HG03354 (cell line): ENCODE results near the gene TMEM242.

Source experiments
- ATAC-seq: cut with Tn5 transposase; IDR thresholded peaks from one replicate; pipeline ENCODE4 v1.9.1; 2021; ENCODE audit warnings: mild to moderate bottlenecking; ENCODE audit not compliant: unreplicated experiment, poor library complexity, severe bottlenecking

The TMEM242 gene

DNA sequence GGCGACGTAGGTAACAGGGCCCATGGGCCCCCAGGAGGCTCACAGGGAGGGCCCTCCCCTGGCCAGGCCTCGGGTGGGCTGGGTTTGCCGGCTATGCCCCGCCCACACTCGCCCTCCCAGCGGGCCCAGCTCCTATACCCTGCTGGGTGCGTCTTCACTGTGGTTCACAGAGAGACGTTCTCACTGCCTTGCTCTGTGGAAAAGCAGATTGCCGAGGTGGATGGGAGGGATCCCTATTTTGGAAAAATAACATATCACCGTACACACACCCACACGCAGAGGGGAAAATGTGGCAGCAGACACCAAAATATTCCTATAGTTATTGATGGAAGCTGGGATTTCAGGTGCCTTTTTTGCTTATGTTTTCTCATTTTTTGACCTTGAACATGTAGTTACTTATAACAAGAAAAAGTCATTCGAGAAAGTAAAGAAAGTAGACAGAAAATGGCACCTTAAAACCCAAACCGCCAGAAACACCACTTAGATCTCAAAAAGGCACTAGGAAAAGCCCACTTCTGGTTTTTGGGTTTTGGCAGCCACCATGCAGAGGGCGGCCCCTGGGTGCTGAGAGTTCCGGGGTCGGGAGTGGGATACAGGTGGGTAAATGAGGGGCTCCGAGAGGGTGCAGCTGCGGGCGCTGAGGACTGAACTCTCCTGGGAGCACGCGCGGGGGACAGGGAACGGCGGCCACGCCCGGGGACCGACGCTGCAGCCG, 49.4 kb downstream of the TMEM242 start:
- ATAC-seq, result peak; percentile 43

DNA sequence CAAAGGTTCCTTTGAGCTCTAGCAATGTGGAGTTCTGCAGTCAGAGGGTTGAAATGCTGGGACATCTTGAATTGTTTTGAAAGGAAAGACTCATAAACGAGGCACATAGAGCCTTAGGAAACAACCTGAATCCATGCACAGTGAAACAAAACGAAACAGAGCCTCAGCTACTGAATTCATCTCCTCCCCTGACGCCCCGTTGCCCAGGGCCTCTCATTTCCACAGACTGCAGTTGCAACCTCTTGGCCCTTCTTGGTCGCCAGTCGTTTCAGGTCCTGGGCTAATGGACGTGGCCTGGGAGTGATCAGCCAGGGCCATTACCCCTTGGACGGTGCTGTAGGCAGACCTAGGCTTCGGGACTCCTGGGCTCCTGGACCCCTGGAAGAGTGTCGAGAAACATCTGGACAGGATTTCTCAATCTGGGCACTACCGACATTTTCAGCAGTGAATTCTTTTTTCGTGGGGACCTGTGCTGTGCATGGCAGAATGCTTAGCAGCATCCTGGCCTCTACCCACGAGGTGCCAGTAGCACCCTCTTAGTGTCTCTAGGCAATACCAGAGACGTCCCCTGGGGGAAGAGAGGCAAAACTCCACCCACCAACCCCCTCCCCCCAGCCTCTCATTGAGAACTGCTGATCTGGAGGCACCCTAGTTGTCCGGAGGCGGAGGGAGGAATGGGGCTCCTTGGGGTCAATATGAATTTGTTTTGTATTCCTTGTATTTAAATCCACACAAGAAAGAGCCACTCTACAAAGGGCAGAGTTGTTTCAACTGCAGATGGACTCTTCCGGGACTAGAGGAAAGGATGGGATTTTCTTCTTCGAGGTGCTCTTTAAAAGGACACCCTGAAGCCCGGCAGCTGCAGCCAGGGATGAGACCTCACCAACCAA, 50.2 kb downstream of the TMEM242 start:
- ATAC-seq, result no peak

DNA sequence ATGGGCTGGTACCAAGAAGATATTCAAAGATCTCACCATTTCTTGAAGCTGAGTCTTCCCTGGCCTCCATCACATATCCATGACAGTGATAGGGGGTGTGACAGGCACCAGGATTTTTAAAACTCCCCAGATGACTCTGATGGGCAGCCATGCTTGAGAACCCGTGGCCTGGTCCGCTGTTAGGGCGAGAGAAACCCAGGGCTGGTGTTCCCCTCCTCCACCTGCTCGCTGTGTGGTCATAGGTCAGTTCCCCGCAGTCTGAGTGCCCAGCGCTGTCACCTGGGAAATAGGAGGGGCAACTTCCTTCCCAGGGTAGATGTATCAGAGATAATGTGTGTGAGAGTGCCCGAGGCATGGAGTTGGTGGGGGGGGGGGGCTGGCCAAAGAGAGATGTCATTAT, 50.9 kb downstream of the TMEM242 start:
- no peak for ATAC-seq

DNA sequence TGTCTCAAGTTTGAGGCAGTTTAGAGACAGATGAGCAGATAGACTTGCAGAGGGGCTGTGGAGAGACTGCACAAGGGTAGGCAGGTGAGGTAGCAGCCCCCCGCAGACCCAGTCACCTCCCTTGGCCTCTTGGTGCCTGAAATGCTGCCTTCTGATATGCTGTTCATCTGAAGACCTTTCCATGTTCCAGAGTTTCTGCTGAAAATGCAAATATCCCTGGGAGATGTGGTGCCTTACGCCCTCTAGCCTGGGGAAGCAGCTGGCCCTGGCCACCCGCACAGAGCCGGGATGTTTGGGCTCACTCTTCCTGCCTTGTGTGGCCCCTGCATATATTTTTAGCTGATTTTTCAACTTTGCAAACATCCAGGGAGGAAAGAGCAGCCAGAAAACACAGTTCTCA, 51.4 kb downstream of the TMEM242 start:
- ATAC-seq, result no peak

DNA sequence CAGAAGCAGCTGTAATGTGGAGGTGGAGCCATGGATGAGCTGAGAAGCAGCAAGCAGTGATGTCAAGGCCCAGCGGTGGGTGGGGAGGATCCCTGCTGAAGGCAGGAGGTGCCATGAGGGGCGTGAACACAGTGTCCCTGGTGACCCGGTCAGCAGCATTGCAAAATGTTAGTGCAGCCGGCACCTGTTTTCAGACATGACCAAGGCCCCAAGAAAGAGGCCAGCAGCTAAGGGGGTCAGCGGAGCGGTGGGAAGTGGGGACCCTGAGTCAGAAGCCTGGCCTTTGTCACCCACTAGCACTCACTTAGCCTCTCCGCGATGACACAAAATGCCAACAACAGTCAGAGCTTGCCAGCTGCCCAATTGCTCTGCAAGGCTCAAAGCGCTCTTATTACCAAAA, 51.9 kb downstream of the TMEM242 start:
- ATAC-seq, result no peak

DNA sequence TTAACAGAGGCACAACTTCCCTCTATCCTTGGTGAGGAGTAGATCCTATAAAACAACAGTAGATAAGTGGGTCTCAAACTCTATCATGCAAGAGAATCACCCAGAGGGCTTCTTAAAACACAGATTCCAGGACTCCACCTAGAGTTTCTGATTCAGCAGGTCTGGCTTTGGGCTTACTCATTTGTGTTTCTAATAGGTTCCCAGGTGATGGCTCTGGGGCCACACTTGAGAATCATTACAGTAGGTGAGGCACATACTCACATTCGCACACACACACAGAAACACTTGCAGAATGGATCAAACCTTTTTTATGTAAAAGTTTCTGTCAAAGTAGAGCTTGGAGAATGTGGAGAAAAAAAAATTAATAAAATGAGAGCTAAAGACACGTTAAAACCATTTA, 52.4 kb downstream of the TMEM242 start:
- no peak for ATAC-seq

DNA sequence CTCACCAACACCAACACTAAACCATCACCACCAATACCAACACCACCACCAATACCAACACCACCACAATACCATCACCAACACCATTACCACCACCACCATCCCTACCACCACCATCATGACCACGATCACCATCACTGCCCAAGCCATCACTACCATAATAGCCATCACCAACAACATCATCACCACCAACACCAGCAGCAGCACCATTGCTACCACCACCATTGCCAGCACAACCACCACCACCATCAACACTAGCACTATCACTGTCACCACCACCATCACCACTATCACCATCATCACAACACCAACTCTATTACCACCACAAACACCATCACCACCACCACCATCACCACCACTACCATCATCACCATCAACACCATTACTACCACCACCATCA, 53.0 kb downstream of the TMEM242 start:
- no peak for ATAC-seq

DNA sequence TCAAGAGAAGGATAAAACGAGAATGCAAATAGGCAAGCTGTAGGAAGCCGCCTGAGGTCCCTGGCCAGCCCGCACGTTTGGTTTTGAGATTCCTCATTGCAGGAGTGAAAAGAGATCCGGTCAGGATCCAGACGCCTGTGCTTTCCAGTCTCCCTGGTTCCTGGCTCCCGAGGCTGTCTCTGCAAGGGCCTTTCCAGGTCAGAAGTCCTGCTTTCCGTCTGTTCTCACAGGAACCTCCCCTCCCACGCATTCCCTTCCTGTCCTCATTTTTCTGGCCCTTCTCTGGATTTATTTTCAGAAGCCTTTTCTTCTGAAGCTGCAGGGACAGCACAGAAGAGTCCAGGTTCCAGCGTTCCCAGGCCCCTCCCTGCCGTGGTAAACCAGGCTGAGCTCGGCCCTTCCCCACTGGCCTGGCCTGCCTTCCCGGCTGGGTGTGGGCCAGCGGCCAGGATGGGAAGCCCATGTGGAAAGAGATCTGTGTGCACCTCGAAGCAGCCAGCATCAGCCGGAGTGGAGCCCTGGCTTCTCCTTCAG, 54.0 kb downstream of the TMEM242 start:
- no peak for ATAC-seq

DNA sequence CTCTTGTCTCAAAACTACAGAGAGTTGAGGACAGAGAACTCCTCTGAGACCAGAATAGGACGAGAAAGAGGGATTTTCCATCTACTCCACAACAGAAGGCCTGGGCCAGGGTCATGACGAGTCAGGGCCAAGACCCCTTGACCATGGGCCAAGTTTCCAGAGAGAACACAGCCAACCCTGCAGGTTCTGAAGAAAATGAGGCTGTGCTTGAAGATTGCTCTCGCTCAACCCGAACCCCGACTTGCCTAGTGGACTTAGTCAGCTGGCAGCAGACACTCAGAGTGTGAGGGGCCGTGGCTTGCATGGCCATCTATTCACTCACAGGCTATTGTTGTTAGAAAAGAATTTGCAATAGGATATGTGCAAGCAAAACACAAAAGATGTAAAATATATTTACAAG, 54.5 kb downstream of the TMEM242 start:
- ATAC-seq, result no peak

DNA sequence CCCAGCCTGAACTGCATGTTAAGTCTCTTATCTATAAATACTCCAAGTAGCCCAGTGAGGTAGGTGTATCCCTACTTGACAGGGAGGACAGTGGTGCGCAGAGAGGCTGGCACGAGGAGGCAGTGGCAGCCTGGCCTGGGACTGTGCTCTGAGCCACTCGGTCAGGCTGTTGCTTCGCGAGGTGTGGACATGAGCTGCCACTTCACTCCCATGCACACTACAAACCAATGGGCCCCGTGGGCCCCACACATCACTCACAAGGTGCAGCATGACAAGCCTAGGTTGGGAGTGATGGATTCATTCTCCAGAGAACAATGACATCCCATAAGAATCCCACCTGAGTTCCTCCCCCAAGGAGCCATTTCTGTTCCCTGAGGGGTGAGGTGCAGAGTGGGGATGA, 54.9 kb downstream of the TMEM242 start:
- ATAC-seq, result no peak

DNA sequence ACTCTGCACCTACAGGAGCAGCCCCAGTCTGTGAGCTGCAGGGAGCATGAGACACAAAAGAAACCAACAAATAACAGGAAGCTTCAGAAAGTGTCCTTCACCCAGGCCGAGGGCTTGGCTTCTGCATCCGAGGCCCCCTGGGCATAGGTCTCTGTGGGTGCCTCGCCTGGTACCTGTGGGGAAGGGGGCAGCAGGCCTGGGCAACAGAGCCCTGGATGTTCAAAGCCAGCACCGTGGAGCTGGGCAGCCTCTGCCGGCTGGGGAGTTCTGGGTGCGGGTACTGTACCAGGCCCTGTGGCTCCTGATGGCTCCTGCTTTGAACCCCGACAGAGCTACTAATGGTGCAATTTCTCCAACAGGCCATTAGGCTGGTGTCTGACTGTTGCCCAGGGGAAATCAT, 55.7 kb downstream of the TMEM242 start:
- no peak for ATAC-seq

DNA sequence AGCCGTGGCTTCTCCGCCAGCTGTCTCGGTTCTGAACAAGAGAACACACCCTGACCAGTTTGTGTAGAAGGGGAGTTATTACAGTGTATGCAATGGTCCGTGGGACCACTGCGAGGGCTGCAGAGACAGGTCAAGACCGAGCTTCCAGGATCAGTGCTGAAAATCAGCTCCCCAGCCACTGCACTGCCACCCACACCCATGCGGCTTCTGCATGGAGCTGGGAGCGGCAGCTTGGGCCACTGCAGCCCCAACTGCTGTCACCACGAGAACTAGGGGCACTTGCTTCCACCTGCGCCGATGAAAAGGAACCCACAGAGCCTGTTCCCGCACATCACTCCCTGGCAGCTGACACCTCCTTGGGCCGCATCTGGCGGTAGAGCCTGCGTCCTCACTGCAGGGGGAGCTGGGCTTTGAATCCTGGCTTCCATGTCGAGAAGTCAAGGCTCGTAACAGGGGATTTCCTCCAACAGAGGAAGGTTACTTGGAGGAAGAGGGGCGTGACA, 56.2 kb downstream of the TMEM242 start:
- no peak for ATAC-seq

DNA sequence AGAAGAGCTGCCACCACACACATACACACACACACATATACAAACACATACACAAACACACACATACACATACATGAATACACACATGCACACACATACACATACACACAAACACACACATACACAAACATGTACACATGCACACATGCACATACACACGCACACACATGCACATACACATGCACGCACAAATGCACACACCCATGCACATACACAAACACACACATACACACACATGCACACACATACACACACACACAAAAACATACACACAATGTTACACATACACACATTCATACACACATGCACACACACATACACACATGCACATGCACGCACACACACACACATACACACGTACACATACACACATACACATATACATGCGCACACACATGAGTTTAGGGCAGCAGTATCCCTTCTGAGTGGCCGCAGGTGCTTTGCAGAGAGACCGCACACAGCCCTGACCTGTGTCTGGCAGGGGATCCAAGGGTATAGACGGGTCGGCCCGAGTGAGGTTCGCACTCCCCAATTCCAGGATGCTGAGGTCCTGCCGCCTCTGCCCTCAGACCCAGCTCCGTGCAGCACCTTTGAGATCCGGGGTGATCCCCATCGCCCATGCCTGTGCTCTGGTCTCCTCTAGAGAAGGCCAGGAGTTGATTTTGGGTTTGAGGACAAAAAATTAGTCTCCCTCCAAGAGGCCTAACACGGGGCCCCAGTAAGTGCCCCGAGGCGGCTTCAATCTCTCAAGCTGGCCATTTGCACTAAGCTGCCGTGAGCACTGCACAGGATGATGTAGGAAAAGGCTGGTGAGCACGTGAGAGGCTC, 56.8 kb downstream of the TMEM242 start:
- ATAC-seq, result no peak

DNA sequence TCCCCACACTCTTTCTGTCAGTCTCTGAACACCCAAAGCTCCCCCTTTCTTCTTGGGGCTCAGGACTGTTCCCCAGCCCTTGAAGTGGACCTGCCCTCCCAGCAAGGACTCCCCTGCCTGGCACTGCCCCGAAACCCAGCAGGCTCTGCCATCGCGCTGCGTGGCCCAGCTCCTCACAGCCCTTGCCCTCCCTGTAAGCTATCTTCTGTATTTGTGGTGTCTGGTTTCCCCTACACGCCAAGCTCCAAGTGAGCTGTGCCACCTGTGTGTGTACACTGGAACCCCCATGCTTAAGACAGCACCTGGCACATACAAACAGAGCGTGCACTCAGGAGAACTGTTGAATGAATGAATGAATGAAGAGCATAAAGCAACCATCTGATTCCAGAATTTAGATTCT, 57.7 kb downstream of the TMEM242 start:
- ATAC-seq, result no peak

DNA sequence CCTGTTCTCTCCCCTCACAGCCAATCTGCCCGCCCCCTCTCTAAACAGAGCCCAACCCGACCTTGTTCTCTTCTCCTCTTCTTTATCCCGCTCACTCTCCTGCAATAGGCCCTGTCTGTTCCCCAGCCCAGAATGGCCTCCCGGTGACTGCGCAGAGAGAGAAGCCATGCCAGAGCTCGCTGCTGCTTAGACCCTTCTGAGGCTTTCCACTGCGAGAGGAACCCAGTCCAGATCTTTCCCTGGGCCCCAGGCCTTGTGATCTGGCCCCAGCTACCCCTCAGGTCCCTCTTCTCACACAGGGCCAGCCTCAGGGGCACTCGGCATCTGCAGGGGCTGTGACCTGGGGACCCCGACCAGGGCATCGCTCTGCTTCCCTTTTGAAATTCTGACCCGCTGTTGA, 58.1 kb downstream of the TMEM242 start:
- no peak for ATAC-seq

DNA sequence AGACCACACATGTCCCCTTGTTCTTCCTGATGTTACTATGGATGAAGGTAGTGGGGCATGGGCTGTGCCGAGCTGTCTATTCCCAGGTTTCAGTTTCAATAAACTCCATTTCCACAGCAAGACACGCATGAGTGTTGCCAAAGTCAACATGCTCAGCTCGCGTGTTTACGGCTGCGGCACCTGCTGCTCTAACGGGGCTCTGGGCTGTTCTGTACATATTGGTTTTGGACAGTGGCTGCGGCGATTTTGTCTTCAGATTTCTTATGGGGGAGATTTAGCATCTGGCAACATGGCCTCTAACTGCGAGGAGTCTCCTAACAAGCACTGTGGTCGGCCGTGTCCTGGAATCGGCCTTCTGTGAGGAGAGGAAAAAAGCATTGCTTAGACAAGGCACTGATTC, 58.6 kb downstream of the TMEM242 start:
- ATAC-seq, result no peak

DNA sequence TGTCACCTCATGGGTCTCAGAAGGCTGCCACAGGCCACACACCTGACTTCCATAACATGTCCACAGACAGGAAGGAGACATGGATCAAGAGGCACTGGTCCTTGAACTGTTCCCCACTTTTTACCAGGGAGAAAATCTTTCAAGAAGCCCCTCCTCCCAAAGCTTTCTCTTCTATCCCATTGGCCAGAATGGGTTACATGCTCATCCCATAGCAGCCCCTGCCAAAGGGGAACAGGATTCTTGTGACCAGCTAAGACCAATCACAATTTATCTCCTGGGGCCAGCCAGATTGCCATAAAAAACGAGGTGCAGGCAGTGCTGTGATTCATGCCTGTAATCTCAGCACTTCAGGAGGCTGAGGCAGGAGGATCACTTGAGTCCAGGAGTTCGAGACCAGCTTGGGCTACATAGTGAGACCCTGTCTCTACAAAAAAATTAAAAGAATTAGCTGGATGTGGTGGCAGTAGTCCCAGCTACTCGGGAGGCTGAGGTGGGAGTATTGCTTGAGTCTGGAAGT, 59.4 kb downstream of the TMEM242 start:
- no peak for ATAC-seq

DNA sequence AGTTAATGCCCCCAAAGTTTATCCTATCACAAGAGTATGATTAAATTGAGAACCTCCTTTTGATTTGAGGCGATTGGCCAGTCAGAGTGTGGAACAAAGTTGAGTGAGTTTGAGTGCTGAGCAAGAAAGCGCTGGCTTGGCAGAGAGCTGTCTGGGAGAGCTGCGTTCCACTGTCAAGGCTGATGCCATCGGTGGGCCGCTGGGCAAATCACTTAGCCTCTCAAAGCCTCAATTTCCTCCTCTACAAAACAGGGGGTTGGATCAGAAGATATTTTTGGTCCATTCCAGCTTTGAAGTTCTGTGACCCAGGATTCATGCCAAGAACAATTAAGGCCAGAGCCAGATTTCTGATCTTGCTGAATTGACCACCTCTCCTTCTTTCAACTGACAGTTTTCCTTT, 60.2 kb downstream of the TMEM242 start:
- ATAC-seq, result no peak

DNA sequence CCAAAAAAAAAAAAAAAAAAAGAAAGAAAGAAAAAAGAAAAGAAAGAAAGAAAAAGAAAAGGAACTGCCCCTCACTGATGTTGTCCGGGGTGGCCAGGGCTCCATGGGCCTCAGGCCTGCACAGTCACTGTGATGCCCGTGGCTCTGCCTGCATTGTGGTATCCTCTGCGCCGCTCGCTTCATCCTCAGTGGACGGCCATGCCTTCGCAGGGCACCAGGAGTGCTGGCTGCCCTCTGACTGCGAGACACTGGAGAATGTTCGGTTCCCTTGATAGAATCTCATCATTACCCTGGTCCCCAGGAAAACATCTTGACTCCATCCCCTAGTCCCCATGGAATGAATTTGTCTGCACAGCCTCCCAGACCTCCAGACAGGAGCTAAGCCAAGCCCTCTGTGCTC, 61.7 kb downstream of the TMEM242 start:
- ATAC-seq, result no peak
